Measurements from ENCODE around the gene DUSP12. TPM values are rescaled to one million over a fixed set of nuclear protein-coding genes. Genes with fewer than 3 reads are reported as not detected.
A peak's percentile ranks its signal among the peaks of the same experiment; 100 is the strongest.

DUSP12 gene
- total and polyA plus RNA-seq, 2 donors: 22.6 to 28.2 TPM

GRCh38 chr1:161772397-161772796 is 22.8 kb downstream of the DUSP12 start:
- no peak overlapping the region for H3K4me3 ChIP-seq (ENCODE audit: low read length in 2 of 2)
- H3K4me1 ChIP-seq (ENCODE audit: control insufficient read depth in 2 of 2, insufficient read depth in 2 of 2, low read length in 2 of 2): peaks cover 33 to 35% of the 10 kb centered on the region in 2 donors
- DNase-seq (ENCODE audit: low read depth in 6 of 9, low spot score in 9 of 9): peak in 1 of 9 donors; percentile 40
- no peaks in the 10 kb centered on the region for H3K36me3 ChIP-seq (ENCODE audit: control insufficient read depth in 2 of 2, insufficient read depth in 2 of 2, low read length in 1 of 2)
- H3K27ac ChIP-seq (ENCODE audit: low read depth in 1 of 2, low read length in 1 of 2): peak overlapping the region in 1 of 2 donors; percentile 33
- no peaks in the 10 kb centered on the region for H3K27me3 ChIP-seq (ENCODE audit: control insufficient read depth in 2 of 2, insufficient read depth in 1 of 2, low read length in 1 of 2)
- H3K9me3 ChIP-seq (ENCODE audit: control insufficient read depth in 2 of 2, insufficient read depth in 1 of 2, low read length in 1 of 2): no peaks in the 10 kb centered on the region

GRCh38 chr1:161773791-161774190 is 24.2 kb downstream of the DUSP12 start:
- peak in 1 of 9 donors; percentile 21 for DNase-seq (ENCODE audit: low read depth in 6 of 9, low spot score in 9 of 9)
- H3K4me1 ChIP-seq (ENCODE audit: control insufficient read depth in 2 of 2, insufficient read depth in 2 of 2, low read length in 2 of 2): peaks cover 31 to 33% of the 10 kb centered on the region in 2 donors
- H3K9me3 ChIP-seq (ENCODE audit: control insufficient read depth in 2 of 2, insufficient read depth in 1 of 2, low read length in 1 of 2): no peaks in the 10 kb centered on the region
- 3% methylated on average over 4 of the region's 4 CpGs for WGBS
- no peak overlapping the region for H3K4me3 ChIP-seq (ENCODE audit: low read length in 2 of 2)
- no peak overlapping the region for H3K27ac ChIP-seq (ENCODE audit: low read depth in 1 of 2, low read length in 1 of 2)
- H3K27me3 ChIP-seq (ENCODE audit: control insufficient read depth in 2 of 2, insufficient read depth in 1 of 2, low read length in 1 of 2): no peaks in the 10 kb centered on the region
- no peaks in the 10 kb centered on the region for H3K36me3 ChIP-seq (ENCODE audit: control insufficient read depth in 2 of 2, insufficient read depth in 2 of 2, low read length in 1 of 2)

- WGBS: 94% methylated on average over 2 of the region's 2 CpGs
- H3K4me1 ChIP-seq (ENCODE audit: control insufficient read depth in 2 of 2, insufficient read depth in 2 of 2, low read length in 2 of 2): peaks cover 14 to 21% of the 10 kb centered on the region in 2 donors
- no peaks in the 10 kb centered on the region for H3K9me3 ChIP-seq (ENCODE audit: control insufficient read depth in 2 of 2, insufficient read depth in 1 of 2, low read length in 1 of 2)
- no peak overlapping the region for H3K4me3 ChIP-seq (ENCODE audit: low read length in 2 of 2)
- peaks cover 0 to under 1% of the 10 kb centered on the region in 2 donors for H3K36me3 ChIP-seq (ENCODE audit: control insufficient read depth in 2 of 2, insufficient read depth in 2 of 2, low read length in 1 of 2)
- peak overlapping the region in 1 of 2 donors; percentile 23 for H3K27ac ChIP-seq (ENCODE audit: low read depth in 1 of 2, low read length in 1 of 2)
- peak in 2 of 9 donors; percentile 34 to 70 for DNase-seq (ENCODE audit: low read depth in 6 of 9, low spot score in 9 of 9)
- no peaks in the 10 kb centered on the region for H3K27me3 ChIP-seq (ENCODE audit: control insufficient read depth in 2 of 2, insufficient read depth in 1 of 2, low read length in 1 of 2)
Observed at GRCh38 chr1:161777261-161777660, 27.7 kb downstream of the DUSP12 start.

GRCh38 chr1:161778522-161778921 is 28.9 kb downstream of the DUSP12 start:
- H3K4me3 ChIP-seq (ENCODE audit: low read length in 2 of 2): no peak overlapping the region
- H3K36me3 ChIP-seq (ENCODE audit: control insufficient read depth in 2 of 2, insufficient read depth in 2 of 2, low read length in 1 of 2): peaks cover 3 to 8% of the 10 kb centered on the region in 2 donors
- DNase-seq (ENCODE audit: low read depth in 6 of 9, low spot score in 9 of 9): no peak
- WGBS: 99% methylated on average over 1 of the region's 1 CpG
- no peaks in the 10 kb centered on the region for H3K27me3 ChIP-seq (ENCODE audit: control insufficient read depth in 2 of 2, insufficient read depth in 1 of 2, low read length in 1 of 2)
- no peaks in the 10 kb centered on the region for H3K9me3 ChIP-seq (ENCODE audit: control insufficient read depth in 2 of 2, insufficient read depth in 1 of 2, low read length in 1 of 2)
- peaks cover 9 to 12% of the 10 kb centered on the region in 2 donors for H3K4me1 ChIP-seq (ENCODE audit: control insufficient read depth in 2 of 2, insufficient read depth in 2 of 2, low read length in 2 of 2)
- no peak overlapping the region for H3K27ac ChIP-seq (ENCODE audit: low read depth in 1 of 2, low read length in 1 of 2)

- H3K36me3 ChIP-seq (ENCODE audit: control insufficient read depth in 2 of 2, insufficient read depth in 2 of 2, low read length in 1 of 2): peaks cover 3 to 12% of the 10 kb centered on the region in 2 donors
- DNase-seq (ENCODE audit: low read depth in 6 of 9, low spot score in 9 of 9): no peak
- no peak overlapping the region for H3K4me3 ChIP-seq (ENCODE audit: low read length in 2 of 2)
- no peak overlapping the region for H3K27ac ChIP-seq (ENCODE audit: low read depth in 1 of 2, low read length in 1 of 2)
- H3K27me3 ChIP-seq (ENCODE audit: control insufficient read depth in 2 of 2, insufficient read depth in 1 of 2, low read length in 1 of 2): no peaks in the 10 kb centered on the region
- peaks cover 9% of the 10 kb centered on the region in 2 donors for H3K4me1 ChIP-seq (ENCODE audit: control insufficient read depth in 2 of 2, insufficient read depth in 2 of 2, low read length in 2 of 2)
- no peaks in the 10 kb centered on the region for H3K9me3 ChIP-seq (ENCODE audit: control insufficient read depth in 2 of 2, insufficient read depth in 1 of 2, low read length in 1 of 2)
- WGBS: 99% methylated on average over 2 of the region's 2 CpGs
Observed at GRCh38 chr1:161779393-161779792, 29.8 kb downstream of the DUSP12 start.

GRCh38 chr1:161781995-161782394 is 32.4 kb downstream of the DUSP12 start:
- H3K36me3 ChIP-seq (ENCODE audit: control insufficient read depth in 2 of 2, insufficient read depth in 2 of 2, low read length in 1 of 2): peaks cover 10 to 20% of the 10 kb centered on the region in 2 donors

GRCh38 chr1:161782886-161783285 is 33.3 kb downstream of the DUSP12 start:
- Histone ChIP-seq H3K27me3 (ENCODE audit: control insufficient read depth in 2 of 2, insufficient read depth in 1 of 2, low read length in 1 of 2) (no peaks in the 10 kb centered on the region), H3K36me3 (ENCODE audit: control insufficient read depth in 2 of 2, insufficient read depth in 2 of 2, low read length in 1 of 2) (peaks cover 10 to 24% of the 10 kb centered on the region in 2 donors), H3K4me1 (ENCODE audit: control insufficient read depth in 2 of 2, insufficient read depth in 2 of 2, low read length in 2 of 2) (no peaks in the 10 kb centered on the region), H3K4me3 (ENCODE audit: low read length in 2 of 2) (no peak overlapping the region), H3K27ac (ENCODE audit: low read depth in 1 of 2, low read length in 1 of 2) (no peak overlapping the region), H3K9me3 (ENCODE audit: control insufficient read depth in 2 of 2, insufficient read depth in 1 of 2, low read length in 1 of 2) (no peaks in the 10 kb centered on the region)
- DNase-seq (ENCODE audit: low read depth in 6 of 9, low spot score in 9 of 9): no peak
- 98% methylated on average over 4 of the region's 4 CpGs for WGBS

More at GRCh38 chr1:161781995-161782394, 32.4 kb downstream of the DUSP12 start:
- Histone ChIP-seq H3K4me3 (ENCODE audit: low read length in 2 of 2) (no peak overlapping the region), H3K27me3 (ENCODE audit: control insufficient read depth in 2 of 2, insufficient read depth in 1 of 2, low read length in 1 of 2) (no peaks in the 10 kb centered on the region), H3K4me1 (ENCODE audit: control insufficient read depth in 2 of 2, insufficient read depth in 2 of 2, low read length in 2 of 2) (peaks cover under 1 to 1% of the 10 kb centered on the region in 2 donors), H3K27ac (ENCODE audit: low read depth in 1 of 2, low read length in 1 of 2) (no peak overlapping the region), H3K9me3 (ENCODE audit: control insufficient read depth in 2 of 2, insufficient read depth in 1 of 2, low read length in 1 of 2) (no peaks in the 10 kb centered on the region)
- DNase-seq (ENCODE audit: low read depth in 6 of 9, low spot score in 9 of 9): no peak

- Histone ChIP-seq H3K9me3 (ENCODE audit: control insufficient read depth in 2 of 2, insufficient read depth in 1 of 2, low read length in 1 of 2) (no peaks in the 10 kb centered on the region), H3K27me3 (ENCODE audit: control insufficient read depth in 2 of 2, insufficient read depth in 1 of 2, low read length in 1 of 2) (no peaks in the 10 kb centered on the region), H3K4me1 (ENCODE audit: control insufficient read depth in 2 of 2, insufficient read depth in 2 of 2, low read length in 2 of 2) (no peaks in the 10 kb centered on the region), H3K36me3 (ENCODE audit: control insufficient read depth in 2 of 2, insufficient read depth in 2 of 2, low read length in 1 of 2) (peaks cover 10 to 24% of the 10 kb centered on the region in 2 donors), H3K27ac (ENCODE audit: low read depth in 1 of 2, low read length in 1 of 2) (no peak overlapping the region), H3K4me3 (ENCODE audit: low read length in 2 of 2) (no peak overlapping the region)
- no peak for DNase-seq (ENCODE audit: low read depth in 6 of 9, low spot score in 9 of 9)
- WGBS: 98% methylated on average over 1 of the region's 1 CpG
Observed at GRCh38 chr1:161784968-161785367, 35.4 kb downstream of the DUSP12 start.

- no peak overlapping the region for H3K27ac ChIP-seq (ENCODE audit: low read depth in 1 of 2, low read length in 1 of 2)
- no peaks in the 10 kb centered on the region for H3K9me3 ChIP-seq (ENCODE audit: control insufficient read depth in 2 of 2, insufficient read depth in 1 of 2, low read length in 1 of 2)
- no peak for DNase-seq (ENCODE audit: low read depth in 6 of 9, low spot score in 9 of 9)
- WGBS: 94% methylated on average over 4 of the region's 4 CpGs
- H3K36me3 ChIP-seq (ENCODE audit: control insufficient read depth in 2 of 2, insufficient read depth in 2 of 2, low read length in 1 of 2): peaks cover 15 to 30% of the 10 kb centered on the region in 2 donors
- H3K27me3 ChIP-seq (ENCODE audit: control insufficient read depth in 2 of 2, insufficient read depth in 1 of 2, low read length in 1 of 2): no peaks in the 10 kb centered on the region
- H3K4me1 ChIP-seq (ENCODE audit: control insufficient read depth in 2 of 2, insufficient read depth in 2 of 2, low read length in 2 of 2): no peaks in the 10 kb centered on the region
- no peak overlapping the region for H3K4me3 ChIP-seq (ENCODE audit: low read length in 2 of 2)
Observed at GRCh38 chr1:161787355-161787754, 37.8 kb downstream of the DUSP12 start.
